Astrocyte of the spinal cord (primary cell): ENCODE results near the gene EIPR1.

ENCODE experiments used
- DNase-seq: peaks from one replicate; pipeline ENCODE4 v3.0.0; 2011; ENCODE audit warnings: low read depth, low spot score
- H3K4me3 ChIP-seq: 2 replicates; pipeline ENCODE4 v1.5.1; 2011; ENCODE audit warnings: low read depth, mild to moderate bottlenecking, low read length, moderate library complexity
- in situ Hi-C: cut with HindIII; loops from 2 replicates; pipeline ENCODE4 v1.10.0; 2017; ENCODE audit warnings: low sequenced_read_pairs
- TF ChIP-seq, protein P1 (sequence below): IDR thresholded peaks from 2 replicates; pipeline ENCODE4 v1.5.1; 2012; ENCODE audit warnings: low read depth, mild to moderate bottlenecking, low read length, inconsistent platforms

Gene EIPR1

DNA sequence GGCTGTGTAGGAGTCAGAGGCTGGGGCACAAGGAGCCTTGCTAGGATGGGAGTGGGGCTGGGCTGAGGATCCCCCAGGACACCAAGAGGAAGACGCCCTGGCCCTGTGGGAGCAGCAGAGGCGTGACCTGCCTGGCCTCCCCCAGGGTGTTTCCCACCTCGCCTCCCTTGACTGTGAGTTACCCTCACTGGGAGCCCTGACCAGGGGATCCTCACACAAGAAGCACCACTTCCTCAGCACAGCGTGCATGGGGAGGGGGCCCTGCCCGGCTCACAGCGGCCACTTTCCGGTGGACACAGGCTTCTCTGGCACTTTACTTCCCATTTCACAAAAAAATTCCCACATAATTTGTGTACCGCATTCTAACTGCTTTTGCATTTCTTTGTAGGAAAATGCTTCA lies 187.7 kb downstream of the EIPR1 start:
- TF ChIP-seq, protein P1, sequence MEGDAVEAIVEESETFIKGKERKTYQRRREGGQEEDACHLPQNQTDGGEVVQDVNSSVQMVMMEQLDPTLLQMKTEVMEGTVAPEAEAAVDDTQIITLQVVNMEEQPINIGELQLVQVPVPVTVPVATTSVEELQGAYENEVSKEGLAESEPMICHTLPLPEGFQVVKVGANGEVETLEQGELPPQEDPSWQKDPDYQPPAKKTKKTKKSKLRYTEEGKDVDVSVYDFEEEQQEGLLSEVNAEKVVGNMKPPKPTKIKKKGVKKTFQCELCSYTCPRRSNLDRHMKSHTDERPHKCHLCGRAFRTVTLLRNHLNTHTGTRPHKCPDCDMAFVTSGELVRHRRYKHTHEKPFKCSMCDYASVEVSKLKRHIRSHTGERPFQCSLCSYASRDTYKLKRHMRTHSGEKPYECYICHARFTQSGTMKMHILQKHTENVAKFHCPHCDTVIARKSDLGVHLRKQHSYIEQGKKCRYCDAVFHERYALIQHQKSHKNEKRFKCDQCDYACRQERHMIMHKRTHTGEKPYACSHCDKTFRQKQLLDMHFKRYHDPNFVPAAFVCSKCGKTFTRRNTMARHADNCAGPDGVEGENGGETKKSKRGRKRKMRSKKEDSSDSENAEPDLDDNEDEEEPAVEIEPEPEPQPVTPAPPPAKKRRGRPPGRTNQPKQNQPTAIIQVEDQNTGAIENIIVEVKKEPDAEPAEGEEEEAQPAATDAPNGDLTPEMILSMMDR: no peak
- in situ Hi-C loops: no loop called here

DNA sequence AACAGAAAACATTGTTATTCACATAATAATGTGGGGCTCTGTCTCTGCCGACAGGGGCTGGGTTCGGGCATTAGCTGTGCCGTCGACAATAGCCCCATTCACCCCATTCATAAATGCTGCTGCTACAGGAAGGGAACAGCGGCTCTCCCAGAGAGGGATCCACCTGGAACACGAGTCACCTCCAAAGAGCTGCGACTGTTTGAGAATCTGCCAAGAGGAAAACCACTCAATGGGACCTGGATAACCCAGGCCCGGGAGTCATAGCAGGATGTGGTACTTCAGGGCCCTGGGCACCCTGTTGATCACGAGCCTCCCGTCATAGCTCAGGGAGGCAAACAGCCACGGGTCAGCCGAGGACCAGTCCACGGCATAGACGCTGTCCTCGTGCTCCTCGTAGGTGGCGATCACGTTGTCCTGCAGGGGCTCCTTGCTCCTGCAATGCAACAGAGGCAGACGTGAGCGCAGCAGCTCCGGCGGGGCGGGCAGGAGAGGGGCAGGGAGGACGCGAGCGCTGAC lies 188.5 kb downstream of the EIPR1 start:
- DNase-seq: peak; percentile 16
- H3K4me3 ChIP-seq: no peak overlapping the region
- in situ Hi-C loops: no loop called here
- TF ChIP-seq, protein P1: no peak

More for the DNA sequence above, 187.7 kb downstream of the EIPR1 start:
- no peak for DNase-seq
- H3K4me3 ChIP-seq: no peak overlapping the region

DNA sequence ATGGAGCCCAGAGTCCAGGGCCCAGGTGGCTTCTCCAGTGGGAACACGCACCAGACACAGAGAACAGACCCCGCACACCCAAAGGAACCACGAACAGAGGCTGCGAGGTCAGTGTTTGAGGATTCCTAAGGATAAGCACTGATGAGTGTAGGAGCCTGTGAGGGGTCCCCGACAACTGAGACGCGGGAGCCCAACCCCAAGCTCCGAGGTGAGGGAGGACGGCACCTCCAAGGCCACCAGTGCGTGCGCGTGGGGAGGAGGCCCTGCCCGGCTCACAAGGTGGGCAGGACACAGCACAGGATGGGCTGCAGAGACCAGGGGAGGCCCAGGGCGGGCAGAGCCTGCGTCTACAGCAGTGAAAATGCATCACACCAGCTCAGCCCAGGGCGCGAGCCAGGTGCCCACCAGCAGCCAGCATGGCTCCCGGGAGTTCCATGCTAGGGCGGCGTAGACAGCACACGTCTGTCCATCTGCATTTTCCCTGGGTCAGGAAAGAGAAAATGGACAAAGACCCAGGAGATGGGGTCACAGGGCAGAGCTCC lies 189.1 kb downstream of the EIPR1 start:
- TF ChIP-seq, protein P1: no peak
- no peak for DNase-seq
- in situ Hi-C loops: no loop called here
- no peak overlapping the region for H3K4me3 ChIP-seq

DNA sequence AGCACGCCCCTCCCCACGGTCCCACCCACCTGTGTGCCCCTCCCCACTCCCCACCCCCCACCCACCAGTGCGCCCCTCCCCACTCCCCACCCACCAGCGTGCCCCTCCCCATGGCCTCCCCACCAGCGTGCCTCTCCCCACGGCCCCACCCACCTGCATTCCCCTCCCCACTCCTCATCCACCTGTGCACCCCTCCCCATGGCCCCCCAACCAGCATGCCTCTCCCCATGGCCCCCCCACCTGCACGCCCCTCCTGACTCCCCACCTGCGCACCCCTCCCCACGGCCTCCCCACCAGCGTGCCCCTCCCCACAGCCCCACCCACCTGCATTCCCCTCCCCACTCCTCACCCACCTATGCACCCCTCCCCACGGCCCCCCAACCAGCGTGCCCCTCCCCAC lies 190.2 kb downstream of the EIPR1 start:
- TF ChIP-seq, protein P1: no peak
- no peak overlapping the region for H3K4me3 ChIP-seq
- in situ Hi-C loops: no loop called here
- DNase-seq: no peak

DNA sequence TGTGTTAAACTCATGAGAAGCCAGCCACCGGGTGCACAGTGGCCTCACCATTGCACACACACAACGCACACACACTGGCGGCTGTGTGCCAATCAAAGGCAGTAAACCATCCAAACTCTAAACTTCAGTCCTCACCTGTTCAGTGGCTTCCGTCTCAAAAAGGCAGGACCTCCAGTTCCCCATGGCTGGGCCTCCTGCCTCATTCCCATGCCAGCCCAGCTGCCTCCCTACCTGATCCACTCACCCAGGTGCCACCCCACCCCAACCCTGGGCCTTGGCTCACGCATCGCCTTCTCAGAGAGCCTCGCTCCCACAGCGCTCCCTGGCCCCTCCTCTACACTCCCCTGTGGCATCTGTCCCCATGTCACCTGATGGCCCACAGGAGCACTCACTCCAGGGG lies 190.9 kb downstream of the EIPR1 start:
- TF ChIP-seq, protein P1: no peak
- no peak overlapping the region for H3K4me3 ChIP-seq
- no peak for DNase-seq
- in situ Hi-C loops: no loop called here

DNA sequence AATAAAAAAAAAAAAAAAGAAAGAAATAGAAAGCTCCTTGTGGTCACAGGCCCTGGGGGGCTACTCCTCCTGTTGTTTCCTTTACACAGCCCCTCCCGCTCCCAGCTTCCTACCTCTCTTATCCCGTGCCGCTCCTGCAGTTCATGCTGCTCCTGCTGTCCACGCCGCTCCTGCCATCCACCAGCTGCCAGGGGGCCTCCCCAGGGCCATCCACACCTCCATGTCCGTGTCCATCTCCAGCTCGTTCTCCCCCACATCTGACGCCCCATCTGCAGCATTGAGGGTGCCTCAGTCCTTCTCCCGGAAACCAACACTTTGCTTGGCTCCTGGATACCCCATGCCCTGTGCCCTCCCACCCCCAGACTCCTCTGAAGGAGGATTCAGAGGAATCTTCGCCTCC lies 191.7 kb downstream of the EIPR1 start:
- H3K4me3 ChIP-seq: no peak overlapping the region
- no peak for DNase-seq
- TF ChIP-seq, protein P1: no peak
- in situ Hi-C loops: no loop called here
